GM21515 (cell line): ENCODE data around the gene CLCN7.

Experiments
- ATAC-seq: cut with Tn5 transposase; IDR thresholded peaks from one replicate; pipeline ENCODE4 v1.9.1; 2021; ENCODE audit not compliant: unreplicated experiment

The CLCN7 gene

DNA sequence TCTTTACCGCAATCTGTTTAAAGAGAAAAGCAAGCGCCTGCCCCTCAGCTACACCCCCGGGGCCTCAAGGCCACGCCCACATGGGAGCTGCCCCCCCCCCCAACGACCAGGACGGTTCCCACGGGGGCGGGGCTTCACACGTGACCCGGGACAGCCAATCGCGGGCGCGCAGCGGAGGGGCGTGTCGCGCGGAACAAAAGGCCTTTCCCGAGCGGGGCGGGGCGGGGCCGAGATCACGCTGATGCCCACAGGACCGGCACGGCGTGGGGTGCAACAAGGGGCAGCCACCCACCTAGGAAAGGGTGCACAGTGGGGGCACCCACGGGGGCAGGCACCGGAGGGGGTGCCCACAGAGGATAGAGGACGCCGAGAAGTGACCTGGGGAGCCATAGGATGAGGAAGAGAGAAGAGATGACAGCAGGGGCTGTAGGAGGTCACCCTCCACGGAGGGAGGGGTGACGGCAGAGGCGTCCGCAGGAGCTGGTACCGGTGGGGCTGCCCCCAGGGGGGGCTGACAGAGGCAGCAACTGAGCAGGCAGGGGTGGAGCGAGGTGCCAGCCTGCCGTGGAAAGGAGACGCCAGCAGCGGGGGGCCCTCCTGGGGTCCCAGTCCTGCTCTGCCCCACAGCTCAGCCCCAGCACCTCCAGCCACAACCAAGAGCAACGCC is 66.5 kb downstream of the CLCN7 start:
- peak; percentile 77 for ATAC-seq

DNA sequence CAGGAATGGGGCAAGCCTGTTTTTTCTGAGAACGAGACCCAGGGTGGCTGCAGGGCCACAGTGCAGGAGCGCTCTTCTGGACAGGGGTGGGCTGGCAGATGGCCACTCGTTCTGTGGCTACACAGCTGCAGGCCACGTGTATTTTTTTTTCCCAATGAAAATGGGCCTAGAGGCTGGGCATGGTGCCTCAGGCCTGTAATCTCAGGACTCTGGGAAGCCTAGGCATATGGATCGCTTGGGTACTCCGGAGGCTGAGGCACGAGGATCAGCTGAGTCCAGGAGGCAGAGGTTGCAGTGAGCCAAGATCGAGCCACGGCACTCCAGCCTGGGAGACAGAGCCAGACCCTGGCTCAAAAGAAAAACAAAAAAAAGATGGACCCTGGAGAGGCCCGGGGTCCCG is 67.1 kb downstream of the CLCN7 start:
- ATAC-seq: peak; percentile 6

- ATAC-seq: no peak
Observed at GRCh38 chr16:1403733-1404132, 71.1 kb downstream of the CLCN7 start.

- no peak for ATAC-seq
Observed at GRCh38 chr16:1403036-1403435, 71.8 kb downstream of the CLCN7 start.

GRCh38 chr16:1401758-1402154 is 73.1 kb downstream of the CLCN7 start:
- no peak for ATAC-seq

- no peak for ATAC-seq
Observed at GRCh38 chr16:1401061-1401757, 73.6 kb downstream of the CLCN7 start.

- no peak for ATAC-seq
Observed at GRCh38 chr16:1398826-1399581, 75.8 kb downstream of the CLCN7 start.

DNA sequence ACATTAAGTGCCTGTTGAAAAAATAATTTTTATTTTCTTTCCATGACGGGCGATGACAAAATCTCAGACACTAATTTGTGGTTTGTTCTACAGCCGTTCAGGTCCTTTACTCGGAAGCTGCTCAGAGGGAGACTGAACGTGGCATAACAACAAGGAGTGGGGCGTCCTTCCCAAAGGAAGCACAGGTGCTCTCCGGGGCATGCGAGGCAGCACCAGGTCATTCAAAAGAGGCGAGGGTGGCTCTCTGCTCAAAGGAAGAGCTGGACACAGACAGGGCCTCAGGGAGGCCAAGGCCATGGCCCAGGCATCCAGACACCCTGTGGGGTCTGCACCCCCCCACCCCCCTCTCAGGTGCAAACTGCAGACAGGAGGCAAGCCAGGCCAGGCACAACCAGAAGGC is 76.5 kb downstream of the CLCN7 start:
- no peak for ATAC-seq

GRCh38 chr16:1397779-1398178 is 77.0 kb downstream of the CLCN7 start:
- no peak for ATAC-seq

DNA sequence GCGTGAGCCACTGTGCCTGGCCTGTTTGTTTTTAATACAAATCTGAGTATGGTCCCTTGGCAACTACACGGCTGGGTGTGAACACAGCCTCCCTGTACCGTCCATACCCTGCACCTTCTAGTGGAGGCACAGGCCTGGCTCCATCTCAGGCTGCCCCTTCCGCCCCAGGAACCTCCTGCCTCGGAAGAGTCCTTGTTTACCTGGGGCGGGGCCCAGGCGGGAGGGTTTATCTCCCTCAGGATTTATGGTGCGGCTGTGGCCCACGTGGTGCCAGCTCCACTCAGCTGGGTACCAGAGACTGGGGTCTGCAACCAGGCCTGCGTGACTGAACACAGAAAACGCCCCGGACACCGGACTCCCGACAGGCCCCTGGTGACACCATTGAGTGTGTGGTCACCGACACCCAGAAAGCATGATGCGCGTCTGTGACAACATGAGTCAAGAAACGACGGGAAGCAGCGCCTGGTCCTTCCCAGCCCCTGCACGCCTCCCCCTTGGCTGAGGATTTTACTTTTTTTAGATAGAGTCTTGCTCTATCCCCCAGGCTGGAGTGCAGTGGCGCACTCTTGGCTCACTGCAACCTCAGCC is 79.3 kb downstream of the CLCN7 start:
- ATAC-seq: no peak
